Measurements from ENCODE around the gene PELI3.
"Not testable (repeated sequence)": the region's sequence is repeated elsewhere in the genome, so short reads cannot be mapped to it uniquely, and the experiment has no call there.

PELI3 gene

DNA sequence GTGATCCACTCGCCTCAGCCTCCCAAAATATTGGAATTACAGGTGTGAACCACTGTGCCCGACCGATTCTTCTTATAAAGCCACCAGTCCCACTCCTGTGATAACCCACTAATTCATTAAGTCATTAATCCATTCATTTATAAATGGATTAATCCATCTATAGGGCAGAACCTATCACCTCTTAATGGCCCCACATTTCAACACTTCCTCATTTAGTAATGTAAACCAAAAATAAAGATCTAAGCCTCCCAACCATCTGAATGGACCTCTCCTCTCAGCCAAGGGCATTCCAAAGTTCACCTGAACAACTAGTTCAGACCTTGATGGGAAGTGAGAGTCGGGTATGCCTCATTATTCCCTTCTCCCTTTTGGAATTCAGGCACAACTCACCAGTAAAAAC lies 18.2 kb upstream of the PELI3 start:
- no peak for DNase-seq

DNA sequence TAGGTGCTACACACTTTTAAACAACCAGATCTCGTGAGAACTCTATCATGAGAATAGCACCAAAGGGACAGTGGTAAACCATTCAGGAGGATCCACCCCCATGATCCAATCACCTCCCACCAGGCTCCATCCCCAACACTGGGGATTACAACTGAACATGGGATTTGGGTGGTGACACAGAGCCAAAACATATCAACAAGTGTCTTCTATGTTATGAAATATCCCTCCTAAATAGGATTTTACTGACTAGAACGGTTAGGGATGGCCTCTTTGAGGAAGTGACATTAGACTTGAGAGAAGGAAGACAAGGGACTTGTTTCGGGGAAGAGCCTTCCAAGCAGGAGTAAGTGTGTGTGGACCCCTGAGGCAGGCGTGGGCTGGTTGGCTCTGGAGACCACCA lies 16.1 kb upstream of the PELI3 start:
- DNase-seq = no peak

DNA sequence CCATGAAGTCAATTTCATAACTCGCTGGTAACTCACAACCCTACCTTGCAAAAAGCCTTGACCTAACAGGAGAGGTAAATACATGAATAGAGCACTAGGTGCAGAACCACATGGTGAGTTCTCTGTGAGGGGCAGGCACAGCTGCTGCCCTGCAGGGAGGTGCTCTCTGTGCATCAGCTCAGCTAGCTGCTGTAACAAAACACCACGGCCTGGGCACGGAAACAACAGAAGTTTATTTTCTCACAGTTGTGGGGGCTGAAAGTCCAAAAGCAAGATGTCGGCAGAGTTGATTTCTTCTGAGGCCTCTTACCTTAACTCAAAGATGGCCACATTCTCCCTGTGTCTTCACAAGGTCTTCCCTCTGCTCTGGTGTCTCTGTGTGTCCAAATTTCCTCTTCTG lies 15.0 kb upstream of the PELI3 start:
- no peak for DNase-seq

DNA sequence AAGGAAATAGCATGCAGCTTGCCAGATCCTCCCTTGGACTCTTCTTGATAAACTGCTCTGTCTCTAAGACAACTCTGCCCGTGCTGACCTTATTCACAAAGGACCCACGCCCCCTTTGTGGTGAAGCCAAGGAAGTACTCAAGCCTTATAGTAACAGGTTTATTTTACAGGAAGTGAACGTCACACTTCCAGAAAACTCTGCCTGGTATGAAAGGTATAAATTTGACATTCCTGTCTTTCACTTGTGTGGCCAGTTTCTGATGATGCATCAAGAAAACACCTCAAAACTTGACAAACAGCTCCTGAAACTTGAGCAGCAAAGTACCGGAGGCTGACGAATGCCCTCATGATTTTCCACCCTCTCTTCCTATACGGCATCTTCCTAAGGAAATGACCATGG lies 12.5 kb upstream of the PELI3 start:
- DNase-seq = no peak

DNA sequence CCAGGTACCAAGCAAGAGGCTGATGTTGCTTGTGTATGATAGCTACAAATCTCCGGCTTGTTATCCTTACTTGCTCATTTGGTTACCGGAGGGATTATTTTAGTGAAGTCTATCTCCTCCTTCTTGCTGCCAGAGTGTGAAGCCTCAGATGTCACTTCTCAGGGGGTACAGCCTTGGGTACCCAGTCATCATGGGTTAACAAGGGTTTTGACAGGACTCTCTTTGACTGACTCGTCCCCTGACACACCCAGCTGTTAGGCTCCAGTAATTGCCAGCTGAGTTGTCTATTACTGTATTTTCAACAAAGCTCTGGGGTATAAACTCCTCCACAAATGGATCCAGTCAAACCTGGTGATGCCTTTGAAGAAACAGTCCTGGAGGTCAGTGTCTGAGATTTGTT lies 11.9 kb upstream of the PELI3 start:
- no peak for DNase-seq

DNA sequence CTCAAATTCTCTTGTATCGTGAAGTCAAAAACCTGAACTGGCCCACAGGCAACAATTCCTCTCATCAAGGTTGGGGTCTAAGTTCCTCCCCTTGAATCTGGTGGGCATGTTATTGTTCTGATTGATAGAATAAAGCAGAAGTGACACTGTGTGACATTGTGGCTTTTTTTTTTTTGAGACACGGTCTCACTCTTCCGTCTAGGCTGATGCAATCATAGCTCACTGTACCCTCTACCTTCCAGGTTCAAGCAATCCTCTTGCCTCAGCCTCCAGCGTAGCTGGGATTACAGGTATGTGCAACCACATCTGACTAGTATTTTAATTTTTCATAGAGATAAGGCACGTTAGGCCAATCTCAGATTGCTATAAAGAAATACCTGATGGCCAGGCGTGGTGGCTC lies 8.9 kb upstream of the PELI3 start:
- DNase-seq = no peak

DNA sequence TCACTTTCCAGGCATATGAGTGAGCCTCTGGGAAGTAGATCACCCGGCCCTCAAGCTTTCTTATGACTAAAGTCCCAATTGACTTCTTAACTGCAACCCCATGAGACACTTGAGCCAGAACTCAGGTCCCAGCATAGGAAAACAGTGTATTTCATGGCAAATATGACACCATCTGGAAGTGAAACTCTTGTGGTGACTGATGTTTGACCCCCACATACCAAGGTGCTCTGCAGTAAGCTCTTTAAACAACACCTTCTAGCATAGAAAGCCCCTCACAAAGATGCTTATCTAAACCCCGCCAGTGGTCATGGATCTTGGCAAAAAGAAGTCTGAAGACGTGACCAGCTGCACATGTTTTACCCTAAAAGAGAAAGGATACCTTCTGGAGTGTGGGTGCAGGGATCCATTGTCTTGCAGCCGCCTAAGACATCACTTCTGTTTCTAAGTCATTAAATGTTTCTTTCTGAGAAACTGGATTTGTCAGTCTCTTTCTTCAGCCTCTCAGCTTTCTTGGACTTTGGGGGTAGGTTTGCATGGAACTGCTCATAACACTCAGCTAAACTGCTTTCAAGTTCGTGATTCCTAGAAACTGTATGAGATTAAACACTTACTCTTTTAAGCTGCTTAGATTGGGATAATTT lies 7.4 kb upstream of the PELI3 start:
- DNase-seq = no peak

DNA sequence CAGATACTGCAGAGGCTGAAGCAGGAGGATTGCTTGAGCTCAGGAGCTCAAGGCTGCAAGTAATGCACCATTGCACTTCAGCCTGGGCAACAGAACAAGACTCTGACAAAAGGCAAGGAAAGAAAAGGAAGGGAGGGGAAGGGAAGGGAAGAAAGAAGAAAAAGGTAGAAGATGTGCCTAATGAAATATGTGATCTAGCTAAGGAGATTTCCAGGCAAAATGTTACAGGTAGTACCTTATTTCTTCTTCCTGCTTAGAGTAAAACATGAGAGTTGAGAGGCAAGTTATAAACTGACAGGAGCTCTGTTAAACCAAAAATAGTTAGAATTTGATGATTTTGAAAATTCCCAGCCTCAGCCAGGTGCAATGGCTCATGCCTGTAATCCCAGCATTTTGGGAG lies 4.7 kb upstream of the PELI3 start:
- no peak for DNase-seq

DNA sequence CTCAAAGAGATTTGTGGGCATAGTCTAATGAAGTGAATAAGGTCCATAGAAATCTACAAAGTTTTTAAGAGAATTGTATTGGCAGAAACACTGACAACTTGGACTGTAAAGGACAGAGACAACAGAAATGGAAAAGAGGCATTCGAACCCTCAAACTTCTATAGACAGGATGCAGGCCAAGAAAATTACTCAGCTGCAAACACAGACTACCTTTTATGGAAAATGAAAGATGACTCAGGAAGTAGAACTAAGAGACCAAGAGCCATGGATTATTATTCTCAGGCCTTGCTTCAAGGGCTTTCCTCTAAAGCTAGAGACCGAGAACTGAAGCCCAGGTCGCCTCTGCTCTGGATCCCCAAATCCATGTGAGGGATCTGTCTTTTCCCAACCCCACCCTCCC lies 3.8 kb upstream of the PELI3 start:
- DNase-seq = no peak

DNA sequence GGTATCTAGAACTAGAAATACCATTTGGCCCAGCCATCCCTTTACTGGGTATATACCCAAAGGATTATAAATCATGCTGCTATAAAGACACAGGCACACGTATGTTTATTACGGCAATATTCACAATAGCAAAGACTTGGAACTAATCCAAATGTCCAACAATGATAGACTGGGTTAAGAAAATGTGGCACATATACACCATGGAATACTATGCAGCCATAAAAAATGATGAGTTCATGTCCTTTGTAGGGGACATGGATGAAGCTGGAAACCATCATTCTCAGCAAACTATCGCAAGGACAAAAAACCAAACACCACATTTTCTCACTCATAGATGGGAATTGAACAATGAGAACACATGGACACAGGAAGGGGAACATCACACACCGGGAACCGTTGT lies 2.6 kb upstream of the PELI3 start:
- not testable (repeated sequence) for DNase-seq

DNA sequence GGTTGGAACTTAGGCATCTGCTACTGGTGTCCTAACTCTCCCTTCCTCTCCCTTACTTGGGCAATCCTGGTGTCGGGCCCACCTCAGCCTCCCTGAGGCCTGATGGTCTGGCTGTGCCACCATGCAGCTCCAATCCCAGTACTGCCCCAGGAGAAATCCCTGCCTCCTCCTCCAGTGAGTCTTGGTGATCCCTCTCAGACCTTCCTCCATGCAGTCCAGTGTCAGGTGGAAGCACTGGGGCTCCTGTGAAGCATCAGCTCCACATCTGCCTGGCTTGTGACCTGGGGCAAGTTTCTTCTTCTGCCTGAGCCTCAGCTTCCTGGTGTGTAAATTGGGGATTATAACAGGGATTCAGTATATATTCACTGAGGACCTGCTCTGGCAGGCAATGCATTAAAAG lies 1.8 kb upstream of the PELI3 start:
- DNase-seq = no peak

DNA sequence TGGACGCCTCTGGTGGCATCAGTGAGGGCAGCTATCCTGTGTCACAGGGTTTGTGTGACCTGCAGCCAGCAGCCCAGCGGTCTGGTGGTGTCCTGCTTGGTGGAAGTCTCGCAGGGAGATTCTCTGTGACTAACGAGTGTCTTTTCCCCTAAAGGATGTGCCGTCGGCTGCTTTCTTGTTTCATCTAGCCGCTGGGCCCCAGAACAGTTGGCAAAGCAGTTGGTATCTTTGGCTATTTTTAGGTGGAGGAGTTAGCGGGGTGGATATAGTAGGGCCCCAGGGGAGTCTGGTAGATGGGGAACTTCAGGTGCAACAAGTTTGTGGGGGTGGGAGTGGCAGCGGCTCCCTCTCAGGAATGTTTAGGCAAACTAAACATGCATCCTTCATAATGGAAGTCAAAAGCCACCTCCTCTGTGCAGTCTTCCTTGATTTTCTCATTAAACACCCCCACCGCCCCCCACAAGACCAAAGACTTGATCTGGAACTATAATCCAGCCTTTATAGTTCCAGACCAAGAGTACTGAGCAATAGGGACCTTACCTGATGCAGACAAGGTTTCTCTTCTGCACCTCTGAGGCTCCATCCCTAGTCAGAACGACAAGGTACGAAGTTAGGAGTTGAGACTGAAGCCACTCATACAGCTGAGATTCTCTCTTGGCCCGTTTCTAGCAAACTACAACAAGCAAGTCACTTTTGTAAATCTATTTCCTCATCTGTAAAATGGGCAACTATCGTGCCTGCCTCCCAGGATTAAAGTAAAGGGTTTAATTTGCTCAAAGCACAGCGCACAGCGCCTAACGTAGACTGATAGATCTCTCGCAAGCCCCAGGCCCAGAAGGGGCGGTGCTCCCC lies 1.1 kb upstream of the PELI3 start:
- no peak for DNase-seq

DNA sequence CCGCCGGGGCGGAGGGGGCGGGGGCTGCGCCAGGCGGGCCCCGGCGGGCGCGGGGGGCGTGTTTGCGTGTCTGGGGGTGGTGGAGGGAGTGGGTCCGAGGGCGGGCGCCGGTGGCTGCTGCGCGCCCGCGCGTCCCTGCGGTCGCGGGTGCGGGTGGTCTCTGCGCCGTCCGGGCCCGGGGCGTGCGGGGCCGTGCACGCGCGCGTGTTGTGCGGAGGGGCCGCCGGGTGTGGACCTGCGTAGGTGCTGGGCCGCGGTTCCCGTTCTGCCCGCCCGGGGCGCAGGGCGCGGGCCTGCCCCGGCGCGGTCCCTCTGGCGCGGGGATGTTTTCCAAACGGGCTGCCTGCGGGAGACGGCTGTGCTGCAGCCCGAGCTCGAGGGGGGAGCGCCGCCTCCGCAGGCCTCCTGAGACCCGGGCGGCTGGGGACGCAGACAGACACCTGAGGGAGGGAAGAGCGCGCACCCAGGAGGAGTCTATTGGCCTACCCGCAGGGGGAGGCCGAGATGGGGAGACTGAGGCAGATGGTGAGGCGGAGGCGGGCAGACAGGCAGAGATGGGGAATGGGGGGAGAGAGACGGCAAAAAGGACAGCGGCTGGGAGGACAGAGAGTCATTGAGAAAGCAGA lies 442 bp downstream of the PELI3 start:
- DNase-seq = peak; percentile 49 to 56

DNA sequence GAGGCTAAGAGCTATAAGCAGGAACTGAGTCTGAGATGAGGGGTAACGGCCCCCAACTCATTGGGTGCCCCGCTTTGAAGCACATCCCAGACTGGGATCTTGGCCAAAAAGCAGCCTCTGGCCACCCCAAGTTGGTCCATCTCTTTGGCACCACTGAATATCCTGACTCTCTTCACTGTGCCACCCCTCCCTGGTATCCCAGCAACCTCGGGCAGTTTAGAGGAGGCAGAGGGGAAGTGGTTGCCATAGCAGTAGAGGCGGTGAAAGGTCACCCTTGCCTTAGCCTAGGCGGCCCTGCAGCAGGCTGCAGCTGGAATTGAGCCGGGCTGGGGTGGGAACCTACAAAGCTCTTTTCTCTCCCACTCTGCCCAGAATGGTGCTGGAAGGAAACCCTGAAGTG lies 1.1 kb downstream of the PELI3 start:
- DNase-seq = peak in 1 of 2 donors; percentile 19

DNA sequence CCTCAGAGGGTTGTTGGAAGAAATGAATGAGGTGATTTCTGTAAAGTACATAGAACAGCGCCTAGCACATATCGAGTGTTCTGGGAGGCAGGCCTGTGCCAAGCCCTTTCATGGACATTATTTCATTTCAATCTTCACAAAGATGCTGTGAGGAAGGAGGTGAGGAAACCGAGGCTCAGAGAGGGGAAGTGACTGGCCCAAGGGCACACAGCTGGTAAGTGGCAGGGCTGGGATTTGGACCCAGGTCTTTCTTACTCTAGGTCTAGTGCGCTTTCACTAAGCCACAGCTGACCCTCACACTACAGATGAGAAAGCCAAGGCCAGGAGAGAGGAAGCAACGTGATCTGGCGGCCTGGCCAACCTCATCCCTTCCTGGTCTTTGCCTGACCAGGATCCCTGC lies 2.0 kb downstream of the PELI3 start:
- DNase-seq = no peak

DNA sequence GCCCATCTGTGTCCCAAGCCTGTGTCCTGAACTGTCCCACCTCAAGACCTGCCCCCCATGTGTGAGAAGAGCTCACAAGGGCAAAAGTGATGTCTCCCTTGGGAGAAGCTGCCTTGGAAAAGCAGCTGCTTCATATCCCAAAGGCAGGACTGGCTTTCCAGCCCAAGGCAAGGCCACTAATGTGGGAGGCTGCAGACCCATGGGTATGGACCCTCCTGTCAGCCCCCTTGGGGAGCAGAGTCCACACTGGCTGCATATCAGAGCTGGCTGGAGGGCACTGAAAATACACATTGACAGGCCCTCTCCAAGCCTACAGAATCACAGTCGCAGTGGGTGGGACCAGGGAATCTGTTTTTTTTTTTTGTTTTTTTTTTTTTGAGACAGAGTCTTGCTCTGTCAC lies 2.7 kb downstream of the PELI3 start:
- DNase-seq = no peak

DNA sequence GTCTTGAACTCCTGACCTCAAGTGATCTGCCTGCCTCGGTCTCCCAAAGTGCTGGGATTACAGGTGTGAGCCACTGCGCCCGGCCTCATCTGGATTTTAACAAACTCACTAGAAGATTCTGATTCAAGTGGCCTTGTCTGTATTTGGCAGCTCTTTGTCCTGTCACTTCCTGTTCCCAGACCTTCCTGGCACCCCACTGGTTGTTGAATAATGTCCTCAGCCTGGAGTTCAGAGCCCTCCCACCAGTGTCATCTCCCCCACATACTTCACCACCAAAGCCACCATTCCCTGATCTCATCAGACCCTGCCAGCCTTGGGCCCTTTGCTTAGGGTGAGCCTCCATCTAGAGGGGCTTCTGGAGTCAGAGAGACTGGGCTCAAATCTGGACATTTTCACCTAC lies 3.3 kb downstream of the PELI3 start:
- DNase-seq = no peak

DNA sequence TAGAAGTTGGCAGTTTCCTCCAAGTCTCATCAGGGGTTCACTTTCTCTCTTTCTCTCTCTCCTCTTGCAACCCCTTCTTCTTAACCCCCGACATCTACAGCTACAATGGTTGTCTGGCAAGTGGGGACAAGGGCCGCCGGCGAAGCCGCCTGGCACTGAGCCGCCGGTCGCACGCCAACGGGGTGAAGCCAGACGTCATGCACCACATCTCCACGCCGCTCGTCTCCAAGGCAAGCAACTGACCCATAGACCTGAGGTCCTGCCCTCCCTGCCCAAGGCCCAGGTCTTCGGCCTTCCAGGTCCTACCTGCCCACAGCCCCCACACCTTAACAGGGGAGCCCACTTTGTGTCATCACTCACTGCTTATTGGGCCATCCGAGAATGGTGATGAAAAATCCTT lies 4.4 kb downstream of the PELI3 start:
- DNase-seq = no peak

DNA sequence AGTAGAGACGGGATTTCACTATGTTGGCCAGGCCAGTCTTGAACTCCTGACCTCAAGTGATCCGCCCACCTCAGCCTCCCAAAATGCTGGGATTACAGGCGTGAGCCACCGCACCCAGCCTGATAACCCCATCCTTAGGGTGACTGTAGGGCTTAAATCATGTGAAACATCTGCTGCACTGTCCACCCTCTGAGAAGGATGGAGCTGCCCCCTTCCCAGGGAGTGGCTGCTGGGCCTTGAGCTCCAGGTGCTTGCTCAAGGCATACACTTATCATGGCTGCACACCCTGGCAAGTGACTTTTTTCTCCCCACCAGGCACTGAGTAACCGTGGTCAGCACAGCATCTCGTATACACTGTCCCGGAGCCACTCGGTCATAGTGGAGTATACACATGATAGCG lies 5.3 kb downstream of the PELI3 start:
- no peak for DNase-seq

DNA sequence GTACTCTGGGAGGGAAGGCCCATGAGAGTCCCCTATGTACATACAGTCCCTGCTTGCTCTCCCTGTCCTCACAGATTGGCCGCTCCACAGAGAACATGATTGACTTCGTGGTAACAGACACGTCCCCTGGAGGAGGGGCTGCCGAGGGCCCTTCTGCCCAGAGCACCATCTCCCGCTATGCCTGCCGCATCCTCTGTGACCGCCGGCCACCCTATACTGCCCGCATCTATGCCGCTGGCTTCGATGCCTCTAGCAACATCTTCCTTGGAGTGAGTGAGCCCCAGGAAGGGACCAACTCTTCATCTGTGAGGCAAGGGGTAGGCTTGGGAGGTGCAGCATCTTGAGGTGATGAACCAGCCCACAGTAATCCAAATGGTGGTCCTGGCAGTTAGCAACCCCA lies 6.5 kb downstream of the PELI3 start:
- no peak for DNase-seq

DNA sequence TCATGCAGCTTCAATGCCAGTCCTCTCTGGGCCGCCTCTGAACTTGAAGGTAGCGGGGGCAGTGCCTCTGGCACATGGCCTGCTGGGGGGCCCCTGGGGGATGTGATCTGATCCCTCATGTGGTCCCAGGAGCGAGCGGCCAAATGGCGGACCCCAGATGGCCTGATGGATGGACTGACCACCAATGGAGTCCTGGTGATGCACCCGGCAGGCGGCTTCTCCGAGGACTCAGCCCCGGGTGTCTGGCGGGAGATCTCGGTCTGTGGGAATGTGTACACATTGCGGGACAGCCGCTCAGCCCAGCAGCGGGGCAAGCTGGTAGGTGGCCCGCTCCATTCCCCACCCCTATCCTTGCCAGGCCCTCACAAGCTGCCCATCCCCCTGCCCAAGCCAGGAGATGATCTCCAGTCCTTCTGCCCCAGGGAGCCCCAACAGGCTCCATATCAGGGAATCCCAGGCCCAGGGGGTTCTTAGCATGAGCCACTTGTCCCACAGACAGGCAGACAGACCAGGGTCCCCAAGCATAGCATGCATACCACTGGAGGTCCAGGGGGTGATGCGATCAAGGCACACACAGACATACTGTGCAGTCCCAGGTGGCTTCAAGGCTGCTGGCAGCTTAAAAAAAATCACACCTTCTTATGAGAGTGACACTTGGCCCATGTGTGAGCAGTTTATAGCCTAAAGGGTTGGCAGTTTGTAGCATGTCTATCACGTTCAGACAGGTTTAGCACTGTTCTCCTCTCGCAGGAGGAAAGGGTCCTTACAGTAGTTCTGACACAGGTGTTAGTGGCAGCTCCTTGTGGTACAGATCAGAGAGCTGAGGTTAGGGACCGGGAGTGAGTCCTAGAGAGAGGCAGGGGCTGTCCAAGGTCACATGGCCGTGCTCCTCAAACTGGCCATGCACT lies 7.2 kb downstream of the PELI3 start:
- DNase-seq = no peak

DNA sequence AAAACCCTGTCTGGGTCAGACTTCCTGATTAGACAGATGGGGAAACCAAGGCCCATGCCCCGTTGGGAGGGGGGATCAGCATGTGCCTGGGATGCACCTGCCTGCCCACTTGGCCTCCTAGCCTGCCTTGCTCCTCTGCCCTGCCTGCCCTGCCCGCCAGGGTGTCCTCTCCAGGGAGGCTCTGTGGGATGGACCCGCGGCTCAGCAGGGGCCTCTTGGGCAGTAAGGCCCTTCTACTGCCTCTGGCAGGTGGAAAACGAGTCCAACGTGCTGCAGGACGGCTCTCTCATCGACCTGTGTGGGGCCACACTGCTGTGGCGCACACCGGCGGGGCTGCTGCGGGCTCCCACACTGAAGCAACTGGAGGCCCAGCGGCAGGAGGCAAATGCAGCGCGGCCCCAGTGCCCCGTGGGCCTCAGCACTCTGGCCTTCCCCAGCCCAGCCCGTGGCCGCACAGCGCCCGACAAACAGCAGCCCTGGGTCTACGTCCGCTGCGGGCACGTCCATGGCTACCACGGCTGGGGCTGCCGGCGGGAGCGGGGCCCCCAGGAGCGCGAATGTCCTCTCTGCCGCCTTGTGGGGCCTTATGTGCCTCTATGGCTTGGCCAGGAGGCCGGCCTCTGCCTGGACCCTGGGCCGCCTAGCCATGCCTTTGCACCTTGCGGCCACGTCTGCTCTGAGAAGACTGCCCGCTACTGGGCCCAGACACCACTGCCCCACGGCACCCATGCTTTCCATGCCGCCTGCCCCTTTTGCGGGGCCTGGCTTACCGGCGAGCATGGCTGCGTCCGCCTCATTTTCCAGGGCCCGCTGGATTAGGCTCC lies 8.9 kb downstream of the PELI3 start:
- DNase-seq = no peak
